Cardiac muscle cell (in vitro differentiated cells and primary cell): ENCODE measurements around the gene CCL4. TPM values are rescaled to one million over a fixed set of nuclear protein-coding genes. Genes with fewer than 3 reads are reported as not detected.
"Not testable (repeated sequence)": the region's sequence is repeated elsewhere in the genome, so short reads cannot be mapped to it uniquely, and the experiment has no call there.

Experiments
- DNase-seq, 2 donors: peaks; one replicate each; pipeline versions ENCODE4 v3.0.0 to v3.0.0-alpha.2; 2010 to 2017; ENCODE audit warnings: low read depth in 1 of 2, low spot score in 1 of 2
- H3K27ac ChIP-seq: fragments of 200-600 bp; sonication (generic); 2 replicates; pipeline ENCODE4 v1.5.1; 2016
- H3K27me3 ChIP-seq: fragments of 200-600 bp; sonication (generic); 2 replicates; pipeline ENCODE4 v1.6.0; 2016; ENCODE audit warnings: control low read depth
- H3K36me3 ChIP-seq: fragments of 200-600 bp; sonication (generic); 2 replicates; pipeline ENCODE4 v1.5.1; 2016; ENCODE audit warnings: control low read depth
- H3K4me1 ChIP-seq: fragments of 200-600 bp; sonication (generic); 2 replicates; pipeline ENCODE4 v1.8.1; 2017; ENCODE audit warnings: low read depth, mild to moderate bottlenecking, mixed run types
- H3K4me3 ChIP-seq: fragments of 200-600 bp; sonication (generic); 2 replicates; pipeline ENCODE4 v1.5.1; 2016; ENCODE audit warnings: mild to moderate bottlenecking
- H3K9me3 ChIP-seq: fragments of 200-600 bp; sonication (generic); 2 replicates; pipeline ENCODE4 v1.5.1; 2017; ENCODE audit warnings: low read depth, mild to moderate bottlenecking, control low read depth
- polyA plus RNA-seq: library from polyadenylated mRNA; unstranded; fragments of >200 nt; fragmentation: Nextera tagmentation; extraction: Ambion mirVana; gene quantifications from 2 replicates; pipeline ENCODE4 v1.2.1, GENCODE V29; 2016
- total RNA-seq: library from RNA; depleted of rRNA; stranded (reverse); fragments of >200 nt; gene quantifications from 2 replicates; pipeline ENCODE4 v1.2.3, GENCODE V29; 2016
- TF ChIP-seq, protein P1 (sequence below): IDR thresholded peaks from 2 replicates; pipeline ENCODE4 v1.5.1; 2012; ENCODE audit warnings: low read depth, mild to moderate bottlenecking, low read length

Gene CCL4
- total and polyA plus RNA-seq, 2 experiments from 2014 or later = not detected

DNA sequence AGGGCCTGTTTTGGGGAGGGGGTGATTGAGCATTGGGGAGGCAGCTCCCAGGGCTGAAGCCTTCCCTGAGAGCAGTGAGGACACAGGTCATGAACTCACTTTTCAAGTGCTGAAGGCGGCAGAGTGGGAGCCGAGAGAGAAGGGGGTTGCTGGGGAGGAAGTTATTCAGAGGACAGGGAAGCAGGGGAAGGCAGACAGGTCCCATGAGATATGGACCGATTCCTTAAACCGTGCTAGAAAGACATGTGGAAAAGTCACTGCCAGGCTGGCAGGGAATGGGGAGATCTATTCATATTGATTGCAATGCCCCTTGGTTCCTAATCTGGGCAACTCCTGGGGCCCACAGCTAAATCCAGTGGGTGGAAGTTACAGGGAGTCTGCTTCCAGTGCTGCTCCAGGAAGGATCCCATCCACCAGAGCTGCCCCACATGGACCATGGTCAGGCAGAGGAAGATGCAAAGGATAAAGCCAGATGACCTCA, 1.1 kb downstream of the CCL4 start:
- Histone ChIP-seq H3K27ac (no peak overlapping the region), H3K9me3 (no peaks in the 10 kb centered on the region), H3K27me3 (no peaks in the 10 kb centered on the region), H3K4me3 (no peak overlapping the region), H3K4me1 (no peaks in the 10 kb centered on the region), H3K36me3 (no peaks in the 10 kb centered on the region)
- TF ChIP-seq, protein P1, sequence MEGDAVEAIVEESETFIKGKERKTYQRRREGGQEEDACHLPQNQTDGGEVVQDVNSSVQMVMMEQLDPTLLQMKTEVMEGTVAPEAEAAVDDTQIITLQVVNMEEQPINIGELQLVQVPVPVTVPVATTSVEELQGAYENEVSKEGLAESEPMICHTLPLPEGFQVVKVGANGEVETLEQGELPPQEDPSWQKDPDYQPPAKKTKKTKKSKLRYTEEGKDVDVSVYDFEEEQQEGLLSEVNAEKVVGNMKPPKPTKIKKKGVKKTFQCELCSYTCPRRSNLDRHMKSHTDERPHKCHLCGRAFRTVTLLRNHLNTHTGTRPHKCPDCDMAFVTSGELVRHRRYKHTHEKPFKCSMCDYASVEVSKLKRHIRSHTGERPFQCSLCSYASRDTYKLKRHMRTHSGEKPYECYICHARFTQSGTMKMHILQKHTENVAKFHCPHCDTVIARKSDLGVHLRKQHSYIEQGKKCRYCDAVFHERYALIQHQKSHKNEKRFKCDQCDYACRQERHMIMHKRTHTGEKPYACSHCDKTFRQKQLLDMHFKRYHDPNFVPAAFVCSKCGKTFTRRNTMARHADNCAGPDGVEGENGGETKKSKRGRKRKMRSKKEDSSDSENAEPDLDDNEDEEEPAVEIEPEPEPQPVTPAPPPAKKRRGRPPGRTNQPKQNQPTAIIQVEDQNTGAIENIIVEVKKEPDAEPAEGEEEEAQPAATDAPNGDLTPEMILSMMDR = no peak
- DNase-seq = no peak

DNA sequence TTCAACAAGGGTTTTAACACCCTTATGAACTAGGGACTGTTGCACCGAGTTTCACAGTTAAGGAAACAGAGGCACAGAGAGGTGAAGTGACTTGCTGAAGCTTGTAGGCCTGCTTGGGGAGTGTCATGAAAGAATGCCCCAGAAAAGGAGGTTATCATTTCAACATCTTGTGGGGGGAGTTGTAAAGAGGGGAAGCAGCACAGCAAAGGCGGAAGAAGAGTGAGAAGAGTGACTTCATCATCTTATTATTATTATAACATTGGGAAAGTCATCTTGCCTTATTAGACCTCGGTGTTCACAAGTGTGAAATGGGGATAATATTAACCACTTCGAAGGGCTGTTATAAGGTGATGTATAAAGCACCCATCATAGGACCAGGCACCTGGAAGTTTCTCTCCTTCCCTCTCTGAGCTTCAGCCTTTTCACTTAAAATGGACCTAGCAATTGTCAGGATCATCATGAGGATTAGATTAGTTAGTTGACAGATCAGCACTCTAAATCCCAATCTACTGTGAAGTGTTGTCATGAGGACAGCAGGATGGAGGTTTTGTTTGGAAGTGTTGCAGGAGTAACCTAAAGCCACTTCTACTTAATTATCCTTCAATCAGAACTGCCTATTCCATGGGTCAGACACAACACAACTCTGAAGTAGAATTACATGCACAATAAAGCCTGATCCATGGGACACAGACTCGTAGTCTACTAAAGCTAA, 2.3 kb downstream of the CCL4 start:
- DNase-seq = no peak
- Histone ChIP-seq H3K9me3 (no peaks in the 10 kb centered on the region), H3K4me3 (no peak overlapping the region), H3K36me3 (no peaks in the 10 kb centered on the region), H3K27ac (no peak overlapping the region), H3K4me1 (no peaks in the 10 kb centered on the region), H3K27me3 (no peaks in the 10 kb centered on the region)
- TF ChIP-seq, protein P1 = no peak

DNA sequence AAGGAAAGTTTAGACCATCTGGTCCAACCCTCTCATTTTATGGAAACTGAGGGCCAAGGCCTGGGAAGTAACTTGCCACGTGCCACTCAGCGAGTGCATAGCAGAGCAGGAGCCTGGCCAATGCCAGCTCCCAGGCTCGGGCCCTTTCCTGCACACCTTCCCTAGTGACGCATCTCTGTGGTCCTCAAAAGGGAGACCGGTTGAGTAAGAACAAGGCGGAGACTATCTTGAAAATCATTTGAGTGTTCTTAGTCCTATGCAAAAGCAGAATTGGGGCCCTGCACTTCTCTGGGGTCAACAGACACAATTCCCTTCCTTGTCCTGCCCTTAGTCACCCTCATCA, 2.8 kb downstream of the CCL4 start:
- H3K36me3 ChIP-seq = no peaks in the 10 kb centered on the region
- H3K27ac ChIP-seq = no peak overlapping the region
- TF ChIP-seq, protein P1 = no peak
- H3K9me3 ChIP-seq = no peaks in the 10 kb centered on the region
- no peak for DNase-seq
- no peak overlapping the region for H3K4me3 ChIP-seq
- H3K27me3 ChIP-seq = no peaks in the 10 kb centered on the region
- no peaks in the 10 kb centered on the region for H3K4me1 ChIP-seq

DNA sequence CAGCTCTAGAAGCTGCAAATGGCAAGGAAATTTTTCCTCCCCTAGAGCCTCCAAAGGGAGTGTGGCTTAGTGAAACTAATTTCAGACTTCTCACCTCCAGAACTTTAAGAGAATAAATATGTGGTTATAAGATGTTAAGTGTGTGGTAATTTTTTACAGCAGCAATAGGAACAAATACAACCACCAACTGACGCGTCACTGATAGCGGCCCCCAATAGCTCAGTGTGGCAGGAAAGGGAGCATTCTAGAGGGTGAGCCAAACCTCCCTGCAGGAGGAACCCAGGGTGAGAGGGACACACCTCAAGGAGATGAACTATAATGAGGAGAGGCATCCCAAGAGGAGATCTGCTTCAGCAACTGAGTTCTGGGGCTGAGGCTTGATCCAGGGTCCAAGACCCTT, 4.0 kb downstream of the CCL4 start:
- H3K36me3 ChIP-seq = no peaks in the 10 kb centered on the region
- no peak overlapping the region for H3K27ac ChIP-seq
- no peaks in the 10 kb centered on the region for H3K4me1 ChIP-seq
- DNase-seq = no peak
- no peaks in the 10 kb centered on the region for H3K27me3 ChIP-seq
- TF ChIP-seq, protein P1 = no peak
- H3K4me3 ChIP-seq = no peak overlapping the region
- no peaks in the 10 kb centered on the region for H3K9me3 ChIP-seq

DNA sequence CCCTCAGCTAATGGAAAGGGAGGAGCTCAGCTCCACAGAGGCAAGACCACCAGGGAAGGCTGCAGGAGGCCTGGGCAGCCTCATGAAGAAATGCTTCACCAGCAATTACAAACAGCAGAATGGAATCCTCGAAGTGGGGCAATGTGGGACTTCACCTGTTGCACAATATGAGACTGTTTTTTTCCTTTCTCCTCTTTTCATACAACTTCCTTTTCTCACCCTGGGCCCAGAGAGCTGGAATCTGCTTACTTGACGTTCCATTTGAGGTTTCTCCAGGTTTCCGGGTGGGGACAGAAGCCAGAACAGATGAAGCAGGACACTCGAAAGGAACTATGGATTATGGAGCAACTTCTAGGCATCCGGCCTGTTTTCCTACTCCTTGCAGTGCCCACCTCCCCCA, 4.6 kb downstream of the CCL4 start:
- not testable (repeated sequence) for H3K36me3 ChIP-seq, H3K4me1 ChIP-seq, H3K4me3 ChIP-seq, H3K9me3 ChIP-seq, DNase-seq, H3K27me3 ChIP-seq, H3K27ac ChIP-seq

DNA sequence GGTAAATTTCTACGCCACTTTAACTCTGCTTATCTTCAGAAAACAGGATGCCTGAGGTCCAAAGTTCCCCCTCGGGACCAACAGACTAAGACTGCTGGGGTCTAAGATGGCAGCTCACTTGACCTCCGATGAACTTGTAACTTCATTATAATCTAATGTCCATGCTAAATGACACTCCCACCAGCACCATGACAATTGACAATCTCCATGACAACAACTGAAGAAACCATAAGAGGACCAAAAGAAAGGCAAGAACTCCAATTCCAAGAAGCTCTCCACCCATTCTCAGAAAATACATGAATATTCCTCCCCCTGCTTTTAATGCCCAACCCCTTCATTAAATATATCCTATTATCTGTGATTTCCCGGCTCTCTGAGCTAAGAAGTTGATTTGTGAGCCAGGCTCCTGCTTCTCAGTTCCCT, 7.5 kb downstream of the CCL4 start:
- H3K27ac ChIP-seq = no peak overlapping the region
- no peaks in the 10 kb centered on the region for H3K27me3 ChIP-seq
- H3K4me3 ChIP-seq = no peak overlapping the region
- H3K36me3 ChIP-seq = no peaks in the 10 kb centered on the region
- TF ChIP-seq, protein P1 = no peak
- no peaks in the 10 kb centered on the region for H3K9me3 ChIP-seq
- DNase-seq = no peak
- no peaks in the 10 kb centered on the region for H3K4me1 ChIP-seq
